Activated naive CD8-positive, alpha-beta T cell treated with anti-CD3 and anti-CD28 coated beads, Interleukin-2, amount 50 U/mL, for 24 hours (primary cell): ENCODE measurements around the gene INHBA.
A peak's percentile ranks its signal among the peaks of the same experiment; 100 is the strongest.

Source experiments
- ATAC-seq: fragments of 150-1000 bp; cut with Tn5 transposase; one replicate; pipeline ENCODE4 v1.10.0; 2021
- DNase-seq: peaks from one replicate; pipeline ENCODE4 v3.0.0; 2021
- H3K27ac Mint-ChIP-seq: one replicate; pipeline ENCODE4 v1.8.0; 2021; ENCODE audit warnings: mild to moderate bottlenecking, mixed read lengths
- H3K27me3 Mint-ChIP-seq: one replicate; pipeline ENCODE4 v1.8.0; 2021; ENCODE audit warnings: mixed read lengths
- H3K36me3 Mint-ChIP-seq: one replicate; pipeline ENCODE4 v1.8.0; 2021; ENCODE audit warnings: low read depth, mixed read lengths
- H3K4me1 Mint-ChIP-seq: one replicate; pipeline ENCODE4 v1.8.0; 2021; ENCODE audit warnings: mixed read lengths
- H3K4me3 Mint-ChIP-seq: one replicate; pipeline ENCODE4 v1.8.0; 2021; ENCODE audit warnings: mild to moderate bottlenecking, moderate library complexity, mixed read lengths
- H3K9me3 Mint-ChIP-seq: one replicate; pipeline ENCODE4 v1.8.0; 2021; ENCODE audit warnings: mixed read lengths

Gene INHBA

DNA sequence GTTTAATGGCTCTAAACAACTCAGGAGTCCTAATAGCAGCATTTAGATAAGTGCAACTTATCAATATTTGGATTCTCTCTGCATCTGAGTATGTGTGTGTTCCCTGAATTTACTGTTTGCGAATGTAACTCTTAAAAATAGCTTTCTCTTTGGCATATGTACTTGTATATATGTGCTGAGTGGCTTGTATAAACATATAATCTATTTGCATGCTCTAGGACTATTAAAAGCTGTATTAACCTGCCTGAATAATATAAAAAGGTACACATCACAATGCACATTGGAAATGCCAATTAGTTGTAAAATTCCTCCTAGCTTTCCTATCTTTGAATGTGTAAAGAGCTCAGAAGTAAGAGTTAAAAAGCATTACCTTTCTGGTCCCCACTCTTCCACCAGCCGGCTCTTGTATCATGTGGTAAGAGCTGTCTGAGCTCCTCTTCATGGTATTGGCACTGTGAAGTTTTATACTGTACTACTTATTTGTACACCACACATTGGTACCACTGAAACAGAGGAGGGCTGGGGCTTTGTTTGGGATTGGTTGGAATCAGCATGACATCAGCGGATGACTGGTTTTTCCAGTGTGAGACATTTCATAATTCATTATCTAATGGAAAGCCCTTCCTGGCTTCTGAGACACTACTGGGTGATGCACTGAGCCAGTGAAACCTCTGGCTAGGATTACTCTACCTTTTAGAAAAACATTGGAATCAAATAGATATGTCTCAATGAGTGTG lies at the start of gene INHBA:
INHBA (minus strand) TSS at position 456 of the 737 bp plus-strand sequence. CDS start 2,716 bp downstream, outside the sequence.
- DNase-seq (no peak), ATAC-seq (no peak)
- no peaks in the 10 kb centered on the region for H3K9me3 Mint-ChIP-seq
- H3K4me3 Mint-ChIP-seq: no peak within 1 kb of the TSS
- no peaks in the 10 kb centered on the region for H3K36me3 Mint-ChIP-seq
- H3K27me3 Mint-ChIP-seq: peaks cover 64% of the 10 kb centered on the region
- no peak within 1 kb of the TSS for H3K27ac Mint-ChIP-seq
- peaks cover 22% of the 10 kb centered on the region for H3K4me1 Mint-ChIP-seq

DNA sequence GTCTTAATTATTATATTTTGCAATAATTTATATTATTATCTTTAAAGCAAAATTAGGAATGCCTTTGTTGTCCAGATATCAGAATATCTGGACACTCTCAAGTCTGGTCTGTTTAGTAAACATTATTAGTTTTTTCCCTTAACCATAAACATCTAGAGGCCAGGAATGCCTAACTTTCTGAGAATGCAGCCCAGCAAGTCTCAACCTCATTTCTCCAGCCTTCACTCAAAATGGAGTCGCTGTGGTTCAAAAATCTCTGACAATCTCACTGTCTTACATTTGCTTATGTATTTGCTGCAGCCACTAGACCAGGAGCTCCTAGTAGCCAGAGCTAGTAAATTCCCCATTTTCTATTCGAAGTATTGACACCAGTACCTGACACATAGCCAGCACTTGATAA lies 49.7 kb upstream of the INHBA start:
- no peak for ATAC-seq

DNA sequence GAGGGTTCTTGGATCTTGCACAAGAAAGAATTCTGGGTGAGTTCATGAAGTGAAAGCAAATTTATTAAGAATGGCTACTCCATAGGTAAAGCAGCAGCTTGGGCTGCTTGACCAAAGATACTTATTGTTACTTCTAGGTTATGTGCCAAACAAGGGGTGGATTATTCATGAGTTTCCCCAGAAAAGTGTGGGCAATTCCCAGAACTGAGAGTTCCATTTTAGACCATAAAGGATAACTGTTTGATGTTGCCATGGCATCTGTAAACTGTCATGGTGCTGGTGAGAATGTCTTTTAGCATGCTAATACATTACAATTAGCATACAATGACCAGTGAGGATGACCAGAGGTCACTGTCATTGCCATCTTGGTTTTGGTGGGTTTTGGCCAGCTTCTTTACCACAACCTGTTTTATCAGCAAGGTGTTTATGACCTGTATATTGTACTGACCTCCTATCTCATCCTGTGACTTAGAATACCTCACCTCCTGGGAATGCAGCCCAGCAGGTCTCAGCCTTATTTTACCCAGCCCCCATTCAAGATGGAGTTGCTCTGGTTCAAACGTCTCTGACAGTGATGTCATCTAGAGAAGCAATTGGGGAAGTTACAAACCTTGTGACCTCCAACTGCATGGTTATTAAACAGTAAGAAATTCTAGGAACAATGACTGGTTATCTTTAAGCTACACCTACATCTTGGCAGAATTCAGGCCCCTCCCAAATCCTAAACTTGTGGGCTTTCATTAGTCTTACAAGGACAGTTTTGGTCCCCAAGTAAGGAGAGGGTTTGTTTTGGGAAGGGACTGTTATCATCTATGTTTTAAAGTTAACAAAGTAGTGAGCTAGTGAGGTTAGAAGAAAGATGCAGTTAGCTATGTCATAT lies 48.0 kb upstream of the INHBA start:
- no peak overlapping the region for H3K4me3 Mint-ChIP-seq
- ATAC-seq: no peak

More for the DNA sequence above, 49.7 kb upstream of the INHBA start:
- H3K27ac Mint-ChIP-seq: no peak overlapping the region
- H3K9me3 Mint-ChIP-seq: peaks cover 38% of the 10 kb centered on the region
- DNase-seq: no peak
- peaks cover 5% of the 10 kb centered on the region for H3K36me3 Mint-ChIP-seq
- H3K4me1 Mint-ChIP-seq: no peaks in the 10 kb centered on the region
- no peak overlapping the region for H3K4me3 Mint-ChIP-seq
- H3K27me3 Mint-ChIP-seq: peaks cover 6% of the 10 kb centered on the region

DNA sequence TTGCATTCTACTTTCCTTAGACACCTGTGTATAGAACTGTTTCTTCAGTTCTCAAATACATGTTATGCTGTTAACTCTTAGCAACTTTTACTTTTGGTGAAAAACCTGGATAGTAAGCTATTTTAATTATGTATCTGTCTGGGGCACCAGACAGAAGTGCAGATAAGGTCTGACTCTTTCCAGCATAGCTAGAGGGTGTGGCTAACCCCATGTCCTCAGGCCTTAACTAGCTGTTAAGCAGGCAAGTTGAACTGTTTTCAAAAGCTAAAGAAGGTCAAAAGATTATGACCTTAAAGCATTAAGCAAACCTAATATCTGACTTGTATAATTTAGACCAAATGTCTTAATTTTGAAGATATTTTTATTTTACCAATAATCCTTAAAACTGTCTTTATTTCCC lies 45.1 kb upstream of the INHBA start:
- H3K4me1 Mint-ChIP-seq: no peaks in the 10 kb centered on the region
- DNase-seq (no peak), ATAC-seq (no peak)
- no peaks in the 10 kb centered on the region for H3K36me3 Mint-ChIP-seq
- peaks cover 16% of the 10 kb centered on the region for H3K27me3 Mint-ChIP-seq
- H3K9me3 Mint-ChIP-seq: peaks cover 32% of the 10 kb centered on the region
- no peak overlapping the region for H3K27ac Mint-ChIP-seq
- no peak overlapping the region for H3K4me3 Mint-ChIP-seq

More for the DNA sequence above, 48.0 kb upstream of the INHBA start:
- DNase-seq: no peak
- Mint-ChIP-seq H3K27ac (no peak overlapping the region), H3K27me3 (peaks cover 5% of the 10 kb centered on the region), H3K36me3 (peaks cover 2% of the 10 kb centered on the region), H3K9me3 (peaks cover 30% of the 10 kb centered on the region), H3K4me1 (no peaks in the 10 kb centered on the region)

- Mint-ChIP-seq H3K27me3 (peaks cover 13% of the 10 kb centered on the region), H3K4me3 (no peak overlapping the region), H3K9me3 (peaks cover 40% of the 10 kb centered on the region), H3K27ac (no peak overlapping the region), H3K36me3 (no peaks in the 10 kb centered on the region), H3K4me1 (no peaks in the 10 kb centered on the region)
- ATAC-seq: no peak
- no peak for DNase-seq
Measured at GRCh38 chr7:41745451-41745850, 42.6 kb upstream of the INHBA start.

GRCh38 chr7:41744161-41744560 lies 41.3 kb upstream of the INHBA start:
- no peak for DNase-seq
- H3K4me1 Mint-ChIP-seq: peaks cover under 1% of the 10 kb centered on the region

DNA sequence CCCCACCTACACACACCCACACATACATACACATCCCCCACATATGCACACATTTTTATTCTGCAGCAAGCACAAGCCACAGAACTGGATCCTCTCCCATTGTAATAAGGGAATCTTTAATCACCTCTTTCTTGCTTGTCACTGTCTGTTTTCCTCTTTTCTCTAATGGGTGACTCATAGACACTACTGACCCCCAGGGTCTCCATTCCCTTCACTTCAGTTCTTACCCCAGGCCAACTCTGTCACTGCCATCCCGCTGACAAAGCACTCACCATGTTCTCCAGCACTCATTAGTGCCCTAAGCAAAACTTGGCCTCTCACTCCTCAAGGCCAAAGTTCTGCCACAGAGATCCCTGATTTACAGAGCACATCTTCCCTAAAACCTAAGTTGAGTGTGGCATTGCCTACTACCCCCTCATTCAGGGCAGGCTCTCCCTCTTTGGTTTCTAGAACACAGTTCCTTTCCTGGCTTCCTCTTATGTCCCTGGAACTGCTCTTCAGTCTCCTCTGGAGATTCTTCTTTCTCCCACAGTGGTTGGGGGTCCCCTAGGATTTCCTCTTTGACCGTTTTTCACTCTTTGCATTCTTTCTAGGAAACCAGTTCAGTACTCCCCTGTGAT lies 39.6 kb upstream of the INHBA start:
- peaks cover 2% of the 10 kb centered on the region for H3K4me1 Mint-ChIP-seq
- no peak overlapping the region for H3K4me3 Mint-ChIP-seq

More at GRCh38 chr7:41744161-41744560, 41.3 kb upstream of the INHBA start:
- Mint-ChIP-seq H3K4me3 (no peak overlapping the region), H3K27ac (no peak overlapping the region), H3K36me3 (no peaks in the 10 kb centered on the region), H3K9me3 (peaks cover 42% of the 10 kb centered on the region), H3K27me3 (peaks cover 12% of the 10 kb centered on the region)
- ATAC-seq: no peak

GRCh38 chr7:41738806-41739205 lies 35.9 kb upstream of the INHBA start:
- ATAC-seq: no peak
- Mint-ChIP-seq H3K27me3 (peaks cover 7% of the 10 kb centered on the region), H3K27ac (no peak overlapping the region), H3K9me3 (peaks cover 21% of the 10 kb centered on the region), H3K4me1 (peaks cover 2% of the 10 kb centered on the region), H3K4me3 (no peak overlapping the region), H3K36me3 (no peaks in the 10 kb centered on the region)
- no peak for DNase-seq

More for the DNA sequence above, 39.6 kb upstream of the INHBA start:
- no peak overlapping the region for H3K27ac Mint-ChIP-seq
- no peak for DNase-seq
- H3K36me3 Mint-ChIP-seq: no peaks in the 10 kb centered on the region
- peaks cover 12% of the 10 kb centered on the region for H3K27me3 Mint-ChIP-seq
- H3K9me3 Mint-ChIP-seq: peaks cover 36% of the 10 kb centered on the region
- ATAC-seq: no peak

DNA sequence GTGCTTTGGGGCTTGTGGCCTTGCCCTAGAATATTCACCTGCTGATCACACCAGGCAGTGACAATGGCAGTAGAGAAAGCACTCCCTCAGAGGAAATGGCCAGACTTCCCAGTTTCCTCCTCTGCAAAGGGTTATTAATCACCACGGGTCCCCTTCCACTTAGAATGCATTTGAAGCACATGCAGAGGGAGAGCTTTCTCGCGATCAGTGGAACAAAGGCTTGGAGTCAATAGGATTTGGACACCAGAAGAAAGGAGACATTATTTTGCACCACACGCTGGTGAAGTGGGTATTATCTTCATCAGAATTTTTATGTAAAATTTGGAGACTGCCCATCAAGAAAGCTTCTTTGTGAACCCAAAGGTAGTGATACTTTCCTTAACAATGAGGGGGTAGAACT lies 35.4 kb upstream of the INHBA start:
- Mint-ChIP-seq H3K9me3 (peaks cover 18% of the 10 kb centered on the region), H3K27me3 (peaks cover 7% of the 10 kb centered on the region), H3K27ac (no peak overlapping the region), H3K4me1 (peaks cover 2% of the 10 kb centered on the region), H3K4me3 (no peak overlapping the region), H3K36me3 (no peaks in the 10 kb centered on the region)
- no peak for ATAC-seq
- no peak for DNase-seq

DNA sequence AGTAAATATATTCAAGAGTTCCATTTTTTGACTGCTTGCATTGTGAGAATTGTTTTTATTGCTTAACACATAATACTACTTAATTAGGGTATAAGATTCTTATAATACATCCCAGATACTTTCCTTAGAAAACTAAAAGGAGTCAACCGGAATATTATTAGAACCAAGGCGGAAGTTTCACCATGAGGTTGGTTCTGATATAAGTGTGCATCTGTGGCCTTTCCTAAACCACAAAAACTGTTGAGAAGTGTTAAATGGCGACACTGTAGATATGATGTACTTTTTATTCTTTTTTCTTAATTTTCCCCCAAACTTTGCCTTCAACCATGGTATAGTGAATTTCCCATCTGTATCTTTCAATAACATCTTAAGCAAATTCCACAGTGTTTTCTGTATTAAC lies 32.3 kb upstream of the INHBA start:
- Mint-ChIP-seq H3K36me3 (no peaks in the 10 kb centered on the region), H3K9me3 (peaks cover 7% of the 10 kb centered on the region), H3K4me3 (no peak overlapping the region), H3K27ac (no peak overlapping the region), H3K4me1 (peaks cover 14% of the 10 kb centered on the region), H3K27me3 (peaks cover 10% of the 10 kb centered on the region)
- ATAC-seq (no peak), DNase-seq (no peak)

DNA sequence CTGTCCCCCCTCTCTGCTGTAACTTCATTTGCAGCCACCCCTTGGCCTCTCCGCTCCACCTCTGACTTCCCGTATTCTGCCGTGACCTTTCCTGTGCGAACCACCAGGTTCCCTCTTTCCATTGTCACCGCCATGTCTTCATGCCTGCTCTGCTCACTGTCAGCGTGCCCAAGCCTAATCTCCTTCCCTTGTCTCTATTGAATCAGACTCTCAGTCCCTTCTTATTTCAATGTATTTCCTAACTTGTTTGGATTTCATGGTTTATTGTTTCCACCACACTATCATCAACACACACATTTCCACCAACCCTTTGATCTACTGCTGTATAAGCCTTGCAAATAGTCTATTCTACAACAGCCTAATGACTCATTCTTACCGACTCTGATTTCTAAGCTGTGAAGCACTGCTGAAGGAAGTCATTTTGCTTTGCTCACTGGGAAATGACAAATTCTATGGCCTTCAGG lies 30.0 kb upstream of the INHBA start:
- no peak overlapping the region for H3K4me3 Mint-ChIP-seq
- peaks cover 8% of the 10 kb centered on the region for H3K9me3 Mint-ChIP-seq
- no peaks in the 10 kb centered on the region for H3K36me3 Mint-ChIP-seq
- peak; percentile 15 for ATAC-seq
- peaks cover 10% of the 10 kb centered on the region for H3K27me3 Mint-ChIP-seq
- DNase-seq: no peak
- H3K4me1 Mint-ChIP-seq: peaks cover 12% of the 10 kb centered on the region
- H3K27ac Mint-ChIP-seq: peak overlapping the region; percentile 15

GRCh38 chr7:41732436-41732785 lies 29.5 kb upstream of the INHBA start:
- no peak for DNase-seq
- Mint-ChIP-seq H3K4me1 (peaks cover 12% of the 10 kb centered on the region), H3K27ac (no peak overlapping the region), H3K36me3 (no peaks in the 10 kb centered on the region), H3K27me3 (peaks cover 10% of the 10 kb centered on the region), H3K9me3 (peaks cover 8% of the 10 kb centered on the region), H3K4me3 (no peak overlapping the region)
- no peak for ATAC-seq

GRCh38 chr7:41731493-41732435 lies 28.9 kb upstream of the INHBA start:
- Mint-ChIP-seq H3K4me1 (peaks cover 12% of the 10 kb centered on the region), H3K27me3 (peaks cover 10% of the 10 kb centered on the region)
- no peak for DNase-seq

DNA sequence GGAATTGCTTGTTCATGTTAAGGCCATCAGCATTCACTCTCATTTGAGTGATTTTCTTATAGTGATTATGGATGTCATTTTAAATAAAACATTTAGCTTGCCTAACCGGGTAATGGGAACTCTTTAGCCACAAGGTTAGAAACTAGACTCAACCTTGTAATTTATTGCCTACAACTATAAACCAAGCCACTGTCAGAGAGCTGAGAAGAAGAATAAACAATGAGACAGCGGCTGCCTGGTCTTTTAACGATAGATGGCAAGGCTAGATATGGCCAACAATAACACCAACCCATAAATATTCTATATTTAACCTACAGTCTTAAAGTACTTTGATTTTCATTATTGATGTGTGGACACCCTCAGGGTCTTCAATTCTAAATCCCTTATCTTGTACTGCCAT lies 27.8 kb upstream of the INHBA start:
- Mint-ChIP-seq H3K36me3 (no peaks in the 10 kb centered on the region), H3K4me1 (peaks cover 12% of the 10 kb centered on the region), H3K27ac (no peak overlapping the region), H3K4me3 (no peak overlapping the region), H3K27me3 (peaks cover 13% of the 10 kb centered on the region), H3K9me3 (peaks cover 8% of the 10 kb centered on the region)
- DNase-seq (no peak), ATAC-seq (no peak)

More at GRCh38 chr7:41731493-41732435, 28.9 kb upstream of the INHBA start:
- Mint-ChIP-seq H3K36me3 (no peaks in the 10 kb centered on the region), H3K27ac (no peak overlapping the region), H3K4me3 (no peak overlapping the region), H3K9me3 (peaks cover 8% of the 10 kb centered on the region)
- ATAC-seq: no peak
